ENCODE measurements around the gene PCSK6. TPM values are rescaled to one million over a fixed set of nuclear protein-coding genes. Genes with fewer than 3 reads are reported as not detected.

The PCSK6 gene
- polyA plus RNA-seq, 1 donor from 2014 or later: 1.1 TPM

DNA sequence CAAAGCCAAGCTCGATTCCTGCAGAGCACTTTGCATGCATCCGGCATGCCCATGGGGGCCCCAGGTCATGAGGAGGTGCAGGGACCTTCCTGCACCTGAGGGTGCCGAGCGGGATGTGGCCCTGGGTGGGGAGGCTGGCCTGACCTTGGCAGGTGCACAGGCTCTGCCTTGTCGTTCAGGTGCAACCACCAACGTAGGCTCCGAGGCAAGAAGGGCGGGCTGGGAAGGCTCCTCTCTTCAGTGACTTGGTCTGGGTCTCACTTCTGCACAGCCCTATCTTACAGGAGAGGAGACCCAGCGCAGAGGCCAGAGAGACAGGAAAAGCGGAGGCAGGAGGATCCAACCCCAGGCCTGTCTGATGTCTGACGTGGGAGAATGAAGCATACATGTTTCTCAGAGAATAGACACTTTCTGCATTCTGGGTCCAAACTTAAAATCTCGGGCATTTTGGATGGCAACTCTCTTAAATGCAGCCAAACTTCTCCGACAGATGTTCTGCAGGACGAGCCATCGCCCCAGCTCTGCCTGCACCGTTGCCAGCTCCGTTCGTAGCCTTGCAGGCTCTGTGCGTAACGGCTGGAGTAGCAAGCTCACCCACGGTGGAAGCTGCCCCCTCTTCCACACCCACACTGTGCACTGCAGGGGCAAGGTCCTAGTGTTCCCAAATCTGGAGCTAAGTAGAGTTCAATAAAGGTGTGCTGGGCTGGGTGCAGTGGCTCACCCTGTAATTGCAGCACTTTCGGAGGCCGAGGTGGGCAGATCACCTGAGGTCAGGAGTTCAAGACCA is 133.6 kb downstream of the PCSK6 start:
- no peaks in the 10 kb centered on the region for H3K9me3 ChIP-seq (ENCODE audit: low read length)
- no peak overlapping the region for H3K4me3 ChIP-seq (ENCODE audit: low read length)
- no peaks in the 10 kb centered on the region for H3K36me3 ChIP-seq (ENCODE audit: insufficient read depth, low read length)
- H3F3A ChIP-seq (ENCODE audit: insufficient read depth, low read length, poor library complexity, severe bottlenecking): no peaks in the 10 kb centered on the region
- no peak overlapping the region for H3K9ac ChIP-seq (ENCODE audit: low read length)
- no peaks in the 10 kb centered on the region for H3K79me2 ChIP-seq (replicated peaks; ENCODE audit: insufficient read depth, low read length)
- no peaks in the 10 kb centered on the region for H3K27me3 ChIP-seq (ENCODE audit: insufficient read depth, low read depth, low read length)
- H3K27ac ChIP-seq (ENCODE audit: low read length): no peak overlapping the region
- H2AFZ ChIP-seq (ENCODE audit: low read depth, low read length): no peak overlapping the region
- H4K20me1 ChIP-seq (ENCODE audit: insufficient read depth): no peaks in the 10 kb centered on the region
- no peaks in the 10 kb centered on the region for H3K9me2 ChIP-seq (ENCODE audit: insufficient read depth, low read length)
- no peak for TF ChIP-seq REST (IDR thresholded peaks at IDR 0.05; ENCODE audit: borderline replicate concordance)
- no peak for TF ChIP-seq POLR2AphosphoS5 (IDR thresholded peaks at IDR 0.05)
- TF ChIP-seq MXI1 (conservative IDR thresholded peaks at IDR 0.05; ENCODE audit: poor library complexity, severe bottlenecking): no peak
- TF ChIP-seq TAF1 (IDR thresholded peaks at IDR 0.05; ENCODE audit: low read depth): no peak
- TF ChIP-seq, protein P1, sequence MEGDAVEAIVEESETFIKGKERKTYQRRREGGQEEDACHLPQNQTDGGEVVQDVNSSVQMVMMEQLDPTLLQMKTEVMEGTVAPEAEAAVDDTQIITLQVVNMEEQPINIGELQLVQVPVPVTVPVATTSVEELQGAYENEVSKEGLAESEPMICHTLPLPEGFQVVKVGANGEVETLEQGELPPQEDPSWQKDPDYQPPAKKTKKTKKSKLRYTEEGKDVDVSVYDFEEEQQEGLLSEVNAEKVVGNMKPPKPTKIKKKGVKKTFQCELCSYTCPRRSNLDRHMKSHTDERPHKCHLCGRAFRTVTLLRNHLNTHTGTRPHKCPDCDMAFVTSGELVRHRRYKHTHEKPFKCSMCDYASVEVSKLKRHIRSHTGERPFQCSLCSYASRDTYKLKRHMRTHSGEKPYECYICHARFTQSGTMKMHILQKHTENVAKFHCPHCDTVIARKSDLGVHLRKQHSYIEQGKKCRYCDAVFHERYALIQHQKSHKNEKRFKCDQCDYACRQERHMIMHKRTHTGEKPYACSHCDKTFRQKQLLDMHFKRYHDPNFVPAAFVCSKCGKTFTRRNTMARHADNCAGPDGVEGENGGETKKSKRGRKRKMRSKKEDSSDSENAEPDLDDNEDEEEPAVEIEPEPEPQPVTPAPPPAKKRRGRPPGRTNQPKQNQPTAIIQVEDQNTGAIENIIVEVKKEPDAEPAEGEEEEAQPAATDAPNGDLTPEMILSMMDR (IDR thresholded peaks at IDR 0.05; ENCODE audit: poor library complexity, severe bottlenecking): no peak
- TF ChIP-seq EZH2 (IDR thresholded peaks at IDR 0.05; ENCODE audit: borderline replicate concordance, insufficient read depth, low read length, poor library complexity, severe bottlenecking): no peak
- no peak for TF ChIP-seq RAD21 (conservative IDR thresholded peaks at IDR 0.05)
- TF ChIP-seq EP300 (conservative IDR thresholded peaks at IDR 0.05; ENCODE audit: poor library complexity, severe bottlenecking): no peak
- no peak for TF ChIP-seq SMC3 (conservative IDR thresholded peaks at IDR 0.05; ENCODE audit: poor library complexity)
- no peak overlapping the region for H3K4me2 ChIP-seq (ENCODE audit: low read length)

DNA sequence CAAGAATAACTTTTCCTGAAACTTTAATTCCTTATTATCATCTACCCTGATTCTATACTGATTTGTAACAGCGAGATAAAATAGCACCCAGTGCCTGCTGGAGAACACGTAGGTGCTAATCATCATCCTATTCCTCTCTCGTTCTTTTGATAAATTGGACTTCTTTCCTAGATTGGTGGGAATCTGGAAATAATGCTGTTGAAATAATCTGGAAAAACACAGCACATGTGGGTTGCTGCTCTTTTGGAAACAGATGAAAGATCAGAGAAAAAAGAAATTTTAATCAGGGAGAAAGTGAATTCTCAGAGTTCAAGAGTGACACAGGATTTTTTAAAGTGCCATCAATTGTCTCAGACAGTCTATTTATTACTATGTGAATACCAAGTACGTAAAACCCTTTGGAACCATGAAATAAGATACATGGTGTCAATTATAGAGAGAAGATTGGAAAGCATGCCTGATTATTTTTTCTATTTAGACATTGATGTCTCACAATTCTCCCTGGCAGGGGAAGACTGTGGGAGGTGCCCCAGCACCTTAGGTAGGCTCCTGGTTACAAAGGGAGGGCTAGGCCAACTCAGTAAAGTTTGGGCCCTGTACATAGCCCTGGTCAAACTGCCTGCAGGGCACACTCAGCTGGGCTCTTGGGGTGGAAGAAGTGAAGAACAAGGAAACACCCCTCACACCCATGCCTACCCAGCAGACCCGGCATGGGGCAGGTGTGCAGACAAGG is 134.4 kb downstream of the PCSK6 start:
- Histone ChIP-seq H3K36me3 (ENCODE audit: insufficient read depth, low read length) (no peaks in the 10 kb centered on the region), H3K27ac (ENCODE audit: low read length) (no peak overlapping the region), H3K4me3 (ENCODE audit: low read length) (no peak overlapping the region), H2AFZ (ENCODE audit: low read depth, low read length) (no peak overlapping the region), H3K9me2 (ENCODE audit: insufficient read depth, low read length) (no peaks in the 10 kb centered on the region), H3K9me3 (ENCODE audit: low read length) (no peaks in the 10 kb centered on the region), H3K9ac (ENCODE audit: low read length) (no peak overlapping the region), H3K79me2 (replicated peaks; ENCODE audit: insufficient read depth, low read length) (no peaks in the 10 kb centered on the region), H3K27me3 (ENCODE audit: insufficient read depth, low read depth, low read length) (no peaks in the 10 kb centered on the region), H4K20me1 (ENCODE audit: insufficient read depth) (no peaks in the 10 kb centered on the region), H3F3A (ENCODE audit: insufficient read depth, low read length, poor library complexity, severe bottlenecking) (no peaks in the 10 kb centered on the region), H3K4me2 (ENCODE audit: low read length) (no peak overlapping the region)
- TF ChIP-seq REST (IDR thresholded peaks at IDR 0.05; ENCODE audit: borderline replicate concordance) (no peak), EP300 (conservative IDR thresholded peaks at IDR 0.05; ENCODE audit: poor library complexity, severe bottlenecking) (no peak)

All from neural cell (in vitro differentiated cells).